ENCODE measurements around the gene DLD. TPM values are rescaled to one million over a fixed set of nuclear protein-coding genes. Genes with fewer than 3 reads are reported as not detected.

Gene DLD
- total and polyA plus RNA-seq, 2 of the 13 experiments (the other 11 are each of a cell fraction or from before 2014, with no cell fraction given) = 56.8 to 95.2 TPM

GRCh38 chr7:107860981-107861652 is 29.9 kb upstream of the DLD start:
- TF ChIP-seq GTF2F1 (IDR thresholded peaks at IDR 0.05; ENCODE audit: low read length) (no peak), SATB2 (CRISPR knock-in tag; IDR thresholded peaks at IDR 0.05) (no peak)
- no peaks in the 10 kb centered on the region for H3K79me2 ChIP-seq (ENCODE audit: insufficient read depth, low read length)
- no peak overlapping the region for H3K4me3 ChIP-seq (replicated peaks in 1 of 3; ENCODE audit: insufficient read depth in 1 of 3, low read depth in 2 of 3, low read length in 3 of 3)
- no peak overlapping the region for H3K9ac ChIP-seq (ENCODE audit: insufficient read depth, low read depth, low read length)
- H3K4me1 ChIP-seq (ENCODE audit: insufficient read depth, low read length) = peaks cover 48% of the 10 kb centered on the region
- WGBS (ENCODE audit: low lambda C conversion rate) = 61% methylated on average over 6 of the region's 6 CpGs
- peaks cover 3 to 22% of the 10 kb centered on the region in 2 experiments; a peak in 3 of 5 replicates for H3K27me3 ChIP-seq (ENCODE audit: control insufficient read depth in 1 of 2, insufficient read depth in 2 of 2, low read length in 2 of 2)
- H3K36me3 ChIP-seq (replicated peaks in 1 of 2; ENCODE audit: control insufficient read depth in 1 of 2, insufficient read depth in 2 of 2, low read length in 2 of 2) = no peaks in the 10 kb centered on the region
- no peaks in the 10 kb centered on the region for H4K20me1 ChIP-seq (ENCODE audit: insufficient read depth, low read length)
- H3K4me2 ChIP-seq (ENCODE audit: low read depth, low read length) = no peak overlapping the region
- ChIA-PET POLR2A (no interaction called here), CTCF (ENCODE audit: low intra/inter-chr PET ratio, low total read pairs) (no interaction called here)
- H3K9me3 ChIP-seq (ENCODE audit: low read length) = no peaks in the 10 kb centered on the region
- BruUV-seq (replicated peaks) = no TSS peak
- ATAC-seq (no peak), DNase-seq (ENCODE audit: low spot score) (no peak), FAIRE-seq (no peak)
- in situ Hi-C loops (cut with HindIII; ENCODE audit: extremely low pct_ligation_motif_present, low pct_unique_long_range_greater_than_20kb) (loop anchor here (25.0 kb wide), 1 partner anchor 399 kb away; the partner anchor contains the start of gene GPR22), intact Hi-C loops (cut with micrococcal nuclease; ENCODE audit: unreplicated experiment) (no loop called here)
- no peak overlapping the region for H3K27ac ChIP-seq (ENCODE audit: extremely low read length, insufficient read depth, low read length)
- no peak overlapping the region for H2AFZ ChIP-seq (ENCODE audit: low read length)

GRCh38 chr7:107865956-107866775 is 24.8 kb upstream of the DLD start:
- H2AFZ ChIP-seq (ENCODE audit: low read length) = no peak overlapping the region
- H3K9me3 ChIP-seq (ENCODE audit: low read length) = no peaks in the 10 kb centered on the region
- H3K79me2 ChIP-seq (ENCODE audit: insufficient read depth, low read length) = no peaks in the 10 kb centered on the region
- no peak overlapping the region for H3K9ac ChIP-seq (ENCODE audit: insufficient read depth, low read depth, low read length)
- H3K36me3 ChIP-seq (replicated peaks in 1 of 2; ENCODE audit: control insufficient read depth in 1 of 2, insufficient read depth in 2 of 2, low read length in 2 of 2) = no peaks in the 10 kb centered on the region
- intact Hi-C loops (cut with micrococcal nuclease; ENCODE audit: unreplicated experiment) (no loop called here), in situ Hi-C loops (cut with HindIII; ENCODE audit: extremely low pct_ligation_motif_present, low pct_unique_long_range_greater_than_20kb) (loop anchor here (25.0 kb wide), 1 partner anchor 404 kb away; the partner anchor contains the start of gene GPR22)
- no peak for DNase-seq (ENCODE audit: low spot score)
- no peak overlapping the region for H3K4me3 ChIP-seq (replicated peaks in 1 of 3; ENCODE audit: insufficient read depth in 1 of 3, low read depth in 2 of 3, low read length in 3 of 3)
- no peak overlapping the region for H3K27ac ChIP-seq (ENCODE audit: extremely low read length, insufficient read depth, low read length)
- WGBS (ENCODE audit: low lambda C conversion rate) = 14% methylated on average over 1 of the region's 1 CpG
- ATAC-seq = no peak
- POLR2A ChIA-PET = no interaction called here
- H3K27me3 ChIP-seq (ENCODE audit: control insufficient read depth in 1 of 2, insufficient read depth in 2 of 2, low read length in 2 of 2) = peaks cover 0 to 8% of the 10 kb centered on the region in 2 experiments; a peak in 2 of 5 replicates
- BruUV-seq (replicated peaks) = no TSS peak
- no peak for FAIRE-seq
- H3K4me2 ChIP-seq (ENCODE audit: low read depth, low read length) = no peak overlapping the region
- CTCF ChIA-PET (ENCODE audit: low intra/inter-chr PET ratio, low total read pairs) = no interaction called here
- H3K4me1 ChIP-seq (ENCODE audit: insufficient read depth, low read length) = peaks cover 34% of the 10 kb centered on the region
- no peaks in the 10 kb centered on the region for H4K20me1 ChIP-seq (ENCODE audit: insufficient read depth, low read length)
- TF ChIP-seq ZNF629 (CRISPR knock-in tag; conservative IDR thresholded peaks at IDR 0.05) = no peak
- TF ChIP-seq WIZ (CRISPR knock-in tag; IDR thresholded peaks at IDR 0.05) = no peak
- no peak for TF ChIP-seq MED1 (CRISPR knock-in tag; IDR thresholded peaks at IDR 0.05)
- no peak for TF ChIP-seq ZNF572 (CRISPR knock-in tag; IDR thresholded peaks at IDR 0.05)
- no peak for TF ChIP-seq ZNF280D (CRISPR knock-in tag; IDR thresholded peaks at IDR 0.05)
- no peak for TF ChIP-seq ZXDC (CRISPR knock-in tag; IDR thresholded peaks at IDR 0.05)
- TF ChIP-seq TAF1 (CRISPR knock-in tag; IDR thresholded peaks at IDR 0.05) = no peak
- TF ChIP-seq PBX2 (CRISPR knock-in tag; IDR thresholded peaks at IDR 0.05) = no peak

Measured in HepG2 (cell line).